CD8-positive, alpha-beta memory T cell (primary cell): ENCODE data around the gene ENOX1. TPM values are rescaled to one million over a fixed set of nuclear protein-coding genes. Genes with fewer than 3 reads are reported as not detected.

Source experiments
- CTCF ChIA-PET: fragments of 350-600 bp; sonication (Branson Sonifier 250); formaldehyde crosslinking; loops from one replicate; lab custom pipeline; 2021; ENCODE audit warnings: antibody characterized with exemption; lab: Charles Lee
- POLR2A ChIA-PET: fragments of 350-600 bp; sonication (Branson Sonifier 250); formaldehyde crosslinking; loops from one replicate; lab custom pipeline; 2021; ENCODE audit warnings: antibody characterized with exemption; lab: Charles Lee
- DNase-seq, 5 donors: peaks; one replicate each; pipeline versions ENCODE4 v3.0.0 to v3.0.0-alpha.2; 2020 to 2022; ENCODE audit warnings: mixed read lengths in 1 of 5
- H3K27ac ChIP-seq: one replicate; pipeline ENCODE4 v1.7.0; 2013; ENCODE audit warnings: low read depth, mild to moderate bottlenecking, low read length, moderate library complexity
- H3K27me3 ChIP-seq: 2 replicates; pipeline ENCODE4 v1.7.0; 2013; ENCODE audit warnings: low read length, mild to moderate bottlenecking; ENCODE audit not compliant: insufficient read depth, poor library complexity, severe bottlenecking
- H3K36me3 ChIP-seq: 2 replicates; pipeline ENCODE4 v1.7.0; 2013; ENCODE audit warnings: mild to moderate bottlenecking, low read length, moderate library complexity; ENCODE audit not compliant: insufficient read depth
- H3K4me1 ChIP-seq: 2 replicates; pipeline ENCODE4 v1.7.0; 2013; ENCODE audit warnings: mild to moderate bottlenecking, low read length, moderate library complexity; ENCODE audit not compliant: insufficient read depth
- H3K4me3 ChIP-seq: 2 replicates; pipeline ENCODE4 v1.7.0; 2013; ENCODE audit warnings: mild to moderate bottlenecking, low read length
- H3K9me3 ChIP-seq: 2 replicates; pipeline ENCODE4 v1.7.0; 2013; ENCODE audit warnings: mild to moderate bottlenecking, low read length
- H3K27ac Mint-ChIP-seq, 8 donors: one replicate each; pipeline ENCODE4 v1.8.0; 2020 to 2021; ENCODE audit warnings: mixed read lengths in 8 of 8, mild to moderate bottlenecking in 6 of 8, inconsistent platforms in 3 of 8, moderate library complexity in 3 of 8
- H3K27me3 Mint-ChIP-seq, 2 donors: one replicate each; pipeline ENCODE4 v1.8.0; 2020 to 2021; ENCODE audit warnings: mixed read lengths in 2 of 2, mild to moderate bottlenecking in 1 of 2, moderate library complexity in 1 of 2
- H3K36me3 Mint-ChIP-seq, 3 donors: one replicate each; pipeline ENCODE4 v1.8.0; 2020 to 2021; ENCODE audit warnings: mixed read lengths in 3 of 3, inconsistent platforms in 1 of 3, mild to moderate bottlenecking in 1 of 3
- H3K4me1 Mint-ChIP-seq, 3 donors: one replicate each; pipeline ENCODE4 v1.8.0; 2020 to 2021; ENCODE audit warnings: mixed read lengths in 3 of 3, inconsistent platforms in 1 of 3, mild to moderate bottlenecking in 1 of 3
- H3K4me3 Mint-ChIP-seq, 7 donors: one replicate each; pipeline ENCODE4 v1.8.0; 2020 to 2021; ENCODE audit warnings: mixed read lengths in 7 of 7, mild to moderate bottlenecking in 6 of 7, moderate library complexity in 4 of 7, inconsistent platforms in 2 of 7
- H3K9me3 Mint-ChIP-seq, 5 donors: one replicate each; pipeline ENCODE4 v1.8.0; 2020 to 2022; ENCODE audit warnings: mixed read lengths in 5 of 5, mild to moderate bottlenecking in 3 of 5, moderate library complexity in 2 of 5, inconsistent platforms in 1 of 5
- polyA plus RNA-seq: library from polyadenylated mRNA; unstranded; fragments of 300-500 nt; fragmentation: Illumina TruSeq; gene quantifications from one replicate; pipeline ENCODE4 v1.2.3, GENCODE V29; 2021
- total RNA-seq, 2 experiments: library from RNA; stranded (reverse); gene quantifications; one replicate each; pipeline ENCODE4 v1.2.3, GENCODE V29; 2021

The ENOX1 gene
- total and polyA plus RNA-seq, 3 experiments from 2014 or later: 0.18 to 0.29 TPM; not detected in 1

GRCh38 chr13:43757266-43757665, 29.5 kb downstream of the ENOX1 start:
- Histone ChIP-seq H3K9me3 (no peaks in the 10 kb centered on the region), H3K27me3 (no peaks in the 10 kb centered on the region), H3K4me3 (no peak overlapping the region), H3K4me1 (no peaks in the 10 kb centered on the region), H3K27ac (no peak overlapping the region), H3K36me3 (no peaks in the 10 kb centered on the region)
- POLR2A ChIA-PET: no interaction called here
- no peak for DNase-seq
- Mint-ChIP-seq H3K4me1 (no peaks in the 10 kb centered on the region), H3K27me3 (peaks cover 2 to 17% of the 10 kb centered on the region in 2 donors), H3K36me3 (no peaks in the 10 kb centered on the region), H3K27ac (no peak overlapping the region), H3K9me3 (no peaks in the 10 kb centered on the region), H3K4me3 (no peak overlapping the region)
- CTCF ChIA-PET: no interaction called here

- DNase-seq: no peak
- Histone ChIP-seq H3K27me3 (no peaks in the 10 kb centered on the region), H3K36me3 (no peaks in the 10 kb centered on the region), H3K4me3 (no peak overlapping the region), H3K4me1 (no peaks in the 10 kb centered on the region), H3K27ac (no peak overlapping the region), H3K9me3 (no peaks in the 10 kb centered on the region)
- CTCF ChIA-PET: no interaction called here
- POLR2A ChIA-PET: no interaction called here
- no peak overlapping the region for H3K4me3 Mint-ChIP-seq
- H3K4me1 Mint-ChIP-seq: no peaks in the 10 kb centered on the region
- no peaks in the 10 kb centered on the region for H3K9me3 Mint-ChIP-seq
- H3K27ac Mint-ChIP-seq: no peak overlapping the region
- H3K36me3 Mint-ChIP-seq: no peaks in the 10 kb centered on the region
- H3K27me3 Mint-ChIP-seq: peaks cover 2 to 17% of the 10 kb centered on the region in 2 donors
Observed at GRCh38 chr13:43755844-43756243, 30.9 kb downstream of the ENOX1 start.

- Mint-ChIP-seq H3K36me3 (no peaks in the 10 kb centered on the region), H3K9me3 (no peaks in the 10 kb centered on the region), H3K27ac (no peak overlapping the region), H3K27me3 (peaks cover 2 to 13% of the 10 kb centered on the region in 2 donors), H3K4me3 (no peak overlapping the region), H3K4me1 (no peaks in the 10 kb centered on the region)
- H3K27ac ChIP-seq: no peak overlapping the region
- H3K36me3 ChIP-seq: no peaks in the 10 kb centered on the region
- H3K4me3 ChIP-seq: no peak overlapping the region
- H3K27me3 ChIP-seq: no peaks in the 10 kb centered on the region
- no peak for DNase-seq
- ChIA-PET POLR2A (no interaction called here), CTCF (no interaction called here)
- no peaks in the 10 kb centered on the region for H3K9me3 ChIP-seq
- no peaks in the 10 kb centered on the region for H3K4me1 ChIP-seq
Observed at GRCh38 chr13:43751624-43752023, 35.1 kb downstream of the ENOX1 start.

- H3K27ac Mint-ChIP-seq: no peak overlapping the region
- H3K9me3 Mint-ChIP-seq: peaks cover 0 to 2% (median 0%) of the 10 kb centered on the region in 5 donors
- DNase-seq: no peak
- H3K9me3 ChIP-seq: no peaks in the 10 kb centered on the region
- no peaks in the 10 kb centered on the region for H3K36me3 ChIP-seq
- H3K4me3 ChIP-seq: no peak overlapping the region
- no peaks in the 10 kb centered on the region for H3K36me3 Mint-ChIP-seq
- no peaks in the 10 kb centered on the region for H3K27me3 ChIP-seq
- no peak overlapping the region for H3K4me3 Mint-ChIP-seq
- no peak overlapping the region for H3K27ac ChIP-seq
- peaks cover 1 to 9% of the 10 kb centered on the region in 2 donors for H3K27me3 Mint-ChIP-seq
- no peaks in the 10 kb centered on the region for H3K4me1 Mint-ChIP-seq
- H3K4me1 ChIP-seq: no peaks in the 10 kb centered on the region
- CTCF ChIA-PET: no interaction called here
- POLR2A ChIA-PET: no interaction called here
Observed at GRCh38 chr13:43749503-43749902, 37.3 kb downstream of the ENOX1 start.

- Histone ChIP-seq H3K36me3 (no peaks in the 10 kb centered on the region), H3K4me1 (no peaks in the 10 kb centered on the region), H3K9me3 (no peaks in the 10 kb centered on the region), H3K27ac (no peak overlapping the region), H3K27me3 (no peaks in the 10 kb centered on the region), H3K4me3 (no peak overlapping the region)
- ChIA-PET CTCF (interaction anchor here (0.8 kb wide), 1 partner anchor 22 kb away, joined by 3 read pairs; no protein-coding TSS in a partner anchor), POLR2A (no interaction called here)
- Mint-ChIP-seq H3K27ac (no peak overlapping the region), H3K9me3 (peaks cover 0 to 2% (median 0%) of the 10 kb centered on the region in 5 donors), H3K4me1 (no peaks in the 10 kb centered on the region), H3K4me3 (no peak overlapping the region), H3K27me3 (peaks cover 1 to 19% of the 10 kb centered on the region in 2 donors), H3K36me3 (no peaks in the 10 kb centered on the region)
- DNase-seq: no peak
Observed at GRCh38 chr13:43744261-43745031, 42.3 kb downstream of the ENOX1 start.

- H3K36me3 Mint-ChIP-seq: no peaks in the 10 kb centered on the region
Observed at GRCh38 chr13:43742911-43743310, 43.9 kb downstream of the ENOX1 start.

GRCh38 chr13:43737392-43737923, 49.3 kb downstream of the ENOX1 start:
- Mint-ChIP-seq H3K36me3 (no peaks in the 10 kb centered on the region), H3K9me3 (no peaks in the 10 kb centered on the region), H3K4me1 (no peaks in the 10 kb centered on the region), H3K27me3 (peaks cover 0 to 5% of the 10 kb centered on the region in 2 donors), H3K27ac (no peak overlapping the region), H3K4me3 (no peak overlapping the region)
- H3K27me3 ChIP-seq: no peaks in the 10 kb centered on the region
- ChIA-PET POLR2A (no interaction called here), CTCF (no interaction called here)
- no peak for DNase-seq
- no peak overlapping the region for H3K27ac ChIP-seq
- no peaks in the 10 kb centered on the region for H3K9me3 ChIP-seq
- H3K4me3 ChIP-seq: no peak overlapping the region
- H3K4me1 ChIP-seq: no peaks in the 10 kb centered on the region
- H3K36me3 ChIP-seq: no peaks in the 10 kb centered on the region

More at GRCh38 chr13:43742911-43743310, 43.9 kb downstream of the ENOX1 start:
- H3K4me3 Mint-ChIP-seq: no peak overlapping the region
- H3K27ac Mint-ChIP-seq: no peak overlapping the region
- H3K9me3 Mint-ChIP-seq: peaks cover 0 to 2% (median 0%) of the 10 kb centered on the region in 5 donors
- H3K36me3 ChIP-seq: no peaks in the 10 kb centered on the region
- CTCF ChIA-PET: no interaction called here
- POLR2A ChIA-PET: no interaction called here
- H3K27ac ChIP-seq: no peak overlapping the region
- no peaks in the 10 kb centered on the region for H3K27me3 ChIP-seq
- DNase-seq: no peak
- H3K4me1 Mint-ChIP-seq: no peaks in the 10 kb centered on the region
- no peaks in the 10 kb centered on the region for H3K9me3 ChIP-seq
- no peaks in the 10 kb centered on the region for H3K4me1 ChIP-seq
- no peak overlapping the region for H3K4me3 ChIP-seq
- H3K27me3 Mint-ChIP-seq: peaks cover 1 to 19% of the 10 kb centered on the region in 2 donors

- H3K27ac Mint-ChIP-seq: no peak overlapping the region
- no peaks in the 10 kb centered on the region for H3K9me3 Mint-ChIP-seq
- H3K36me3 Mint-ChIP-seq: no peaks in the 10 kb centered on the region
- no peaks in the 10 kb centered on the region for H3K36me3 ChIP-seq
- H3K4me1 ChIP-seq: no peaks in the 10 kb centered on the region
- POLR2A ChIA-PET: no interaction called here
- no peak overlapping the region for H3K4me3 ChIP-seq
- no peak overlapping the region for H3K4me3 Mint-ChIP-seq
- H3K27me3 ChIP-seq: no peaks in the 10 kb centered on the region
- no peaks in the 10 kb centered on the region for H3K9me3 ChIP-seq
- H3K4me1 Mint-ChIP-seq: no peaks in the 10 kb centered on the region
- H3K27ac ChIP-seq: no peak overlapping the region
- H3K27me3 Mint-ChIP-seq: peaks cover 2 to 23% of the 10 kb centered on the region in 2 donors
- CTCF ChIA-PET: no interaction called here
- DNase-seq: no peak
Observed at GRCh38 chr13:43732726-43733125, 54.0 kb downstream of the ENOX1 start.
